Activated B cell treated with CpG ODN at 0.5 μM for 24 hours (primary cell): ENCODE results near the gene WWOX. TPM values are rescaled to one million over a fixed set of nuclear protein-coding genes. Genes with fewer than 3 reads are reported as not detected.
A peak's percentile ranks its signal among the peaks of the same experiment; 100 is the strongest.

Source experiments
- ATAC-seq: fragments of 200-7000 bp; cut with Tn5 transposase; one replicate; pipeline ENCODE4 v1.10.0; 2021; ENCODE audit warnings: low read depth, mild to moderate bottlenecking, moderate library complexity
- CTCF ChIA-PET: fragments of 350-600 bp; sonication (Branson Sonifier 250); formaldehyde crosslinking; loops from one replicate; lab custom pipeline; 2021; ENCODE audit warnings: antibody characterized with exemption; lab: Charles Lee
- POLR2A ChIA-PET: fragments of 350-600 bp; sonication (Branson Sonifier 250); formaldehyde crosslinking; loops from one replicate; lab custom pipeline; 2021; ENCODE audit warnings: antibody characterized with exemption; lab: Charles Lee
- DNase-seq: peaks from one replicate; pipeline ENCODE4 v3.0.0; 2022
- H3K27ac Mint-ChIP-seq: one replicate; pipeline ENCODE4 v1.8.0; 2020; ENCODE audit warnings: mixed read lengths
- H3K27me3 Mint-ChIP-seq: one replicate; pipeline ENCODE4 v1.8.0; 2021; ENCODE audit warnings: mixed read lengths
- H3K36me3 Mint-ChIP-seq: one replicate; pipeline ENCODE4 v1.8.0; 2021; ENCODE audit warnings: low read depth, mixed read lengths
- H3K4me1 Mint-ChIP-seq: one replicate; pipeline ENCODE4 v1.8.0; 2021; ENCODE audit warnings: mixed read lengths
- H3K4me3 Mint-ChIP-seq: one replicate; pipeline ENCODE4 v1.8.0; 2020; ENCODE audit warnings: mild to moderate bottlenecking, mixed read lengths
- H3K9me3 Mint-ChIP-seq: one replicate; pipeline ENCODE4 v1.8.0; 2020; ENCODE audit warnings: mixed read lengths
- intact Hi-C: fragments of 100-400 bp; cut with micrococcal nuclease; formaldehyde crosslinking; loops from one replicate; pipeline ENCODE4 v1.15.1; 2024
- total RNA-seq: library from RNA; stranded (reverse); gene quantifications from 2 replicates; pipeline ENCODE4 v1.2.3, GENCODE V29; 2022
- TF ChIP-seq, protein P1 (sequence below): fragments of 200-600 bp; IDR thresholded peaks from one replicate; pipeline ENCODE4 v1.8.0; 2022; ENCODE audit warnings: antibody characterized with exemption, mild to moderate bottlenecking

The WWOX gene
- total RNA-seq, 1 donor from 2014 or later, result 22.6 TPM

DNA sequence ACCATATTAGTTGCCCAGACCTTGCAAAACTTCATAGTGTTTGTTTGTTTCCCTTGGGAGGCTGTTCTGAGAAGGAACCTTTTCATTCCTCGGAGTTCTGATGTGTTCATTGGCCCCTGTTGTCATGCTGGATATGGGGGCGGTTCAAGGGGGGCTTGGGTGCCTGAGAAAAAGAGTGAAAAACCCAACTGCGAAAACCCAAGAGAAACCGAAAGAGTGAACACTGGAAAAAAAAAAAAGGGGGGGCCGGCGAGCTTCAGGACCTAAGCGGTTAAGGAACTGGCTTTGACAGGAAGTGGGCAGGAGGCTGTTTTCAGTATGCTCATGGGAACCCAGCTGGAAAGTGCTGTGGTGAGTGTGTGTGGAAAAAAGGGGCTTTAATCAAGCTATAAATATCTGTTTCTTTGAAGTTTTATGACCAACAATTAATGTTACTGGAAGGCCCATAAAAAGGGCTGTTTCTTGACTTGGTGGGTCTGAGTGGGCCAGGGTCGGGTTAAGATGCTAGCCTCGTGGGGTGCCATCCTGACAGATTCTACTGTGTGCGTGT is 990.4 kb downstream of the WWOX start:
- peak overlapping the region; percentile 64 for H3K4me3 Mint-ChIP-seq
- CTCF ChIA-PET, result no interaction called here
- intact Hi-C loops, result loop anchor here (5.0 kb wide), 1 partner anchor 128 kb away; no protein-coding TSS in a partner anchor
- no peaks in the 10 kb centered on the region for H3K9me3 Mint-ChIP-seq
- POLR2A ChIA-PET, result no interaction called here
- H3K36me3 Mint-ChIP-seq, result no peaks in the 10 kb centered on the region
- H3K4me1 Mint-ChIP-seq, result peaks cover 44% of the 10 kb centered on the region
- DNase-seq (no peak), ATAC-seq (peak; percentile 49)
- peaks cover 4% of the 10 kb centered on the region for H3K27me3 Mint-ChIP-seq
- TF ChIP-seq, protein P1, sequence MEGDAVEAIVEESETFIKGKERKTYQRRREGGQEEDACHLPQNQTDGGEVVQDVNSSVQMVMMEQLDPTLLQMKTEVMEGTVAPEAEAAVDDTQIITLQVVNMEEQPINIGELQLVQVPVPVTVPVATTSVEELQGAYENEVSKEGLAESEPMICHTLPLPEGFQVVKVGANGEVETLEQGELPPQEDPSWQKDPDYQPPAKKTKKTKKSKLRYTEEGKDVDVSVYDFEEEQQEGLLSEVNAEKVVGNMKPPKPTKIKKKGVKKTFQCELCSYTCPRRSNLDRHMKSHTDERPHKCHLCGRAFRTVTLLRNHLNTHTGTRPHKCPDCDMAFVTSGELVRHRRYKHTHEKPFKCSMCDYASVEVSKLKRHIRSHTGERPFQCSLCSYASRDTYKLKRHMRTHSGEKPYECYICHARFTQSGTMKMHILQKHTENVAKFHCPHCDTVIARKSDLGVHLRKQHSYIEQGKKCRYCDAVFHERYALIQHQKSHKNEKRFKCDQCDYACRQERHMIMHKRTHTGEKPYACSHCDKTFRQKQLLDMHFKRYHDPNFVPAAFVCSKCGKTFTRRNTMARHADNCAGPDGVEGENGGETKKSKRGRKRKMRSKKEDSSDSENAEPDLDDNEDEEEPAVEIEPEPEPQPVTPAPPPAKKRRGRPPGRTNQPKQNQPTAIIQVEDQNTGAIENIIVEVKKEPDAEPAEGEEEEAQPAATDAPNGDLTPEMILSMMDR, result no peak
- H3K27ac Mint-ChIP-seq, result peak overlapping the region; percentile 24

DNA sequence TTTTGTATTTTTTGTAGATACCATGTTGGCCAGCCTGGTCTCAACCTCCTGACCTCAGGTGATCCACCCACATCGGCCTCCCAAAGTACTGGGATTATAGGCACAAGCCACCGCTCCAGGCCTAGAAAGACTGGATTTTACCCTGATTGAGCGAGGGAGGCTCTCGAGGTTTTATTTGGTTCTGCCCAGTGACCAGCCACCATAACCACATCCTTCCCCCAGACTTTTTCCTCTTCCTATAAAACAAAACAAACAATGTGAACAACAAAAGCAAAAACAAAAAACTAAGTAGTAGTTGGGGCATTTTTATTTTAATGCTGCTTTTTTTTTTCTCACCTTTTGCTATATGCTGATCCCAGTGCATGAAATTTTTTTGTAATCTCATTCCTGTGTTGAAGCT is 991.5 kb downstream of the WWOX start:
- intact Hi-C loops, result loop anchor here (5.0 kb wide), 1 partner anchor 129 kb away; no protein-coding TSS in a partner anchor
- CTCF ChIA-PET, result no interaction called here

DNA sequence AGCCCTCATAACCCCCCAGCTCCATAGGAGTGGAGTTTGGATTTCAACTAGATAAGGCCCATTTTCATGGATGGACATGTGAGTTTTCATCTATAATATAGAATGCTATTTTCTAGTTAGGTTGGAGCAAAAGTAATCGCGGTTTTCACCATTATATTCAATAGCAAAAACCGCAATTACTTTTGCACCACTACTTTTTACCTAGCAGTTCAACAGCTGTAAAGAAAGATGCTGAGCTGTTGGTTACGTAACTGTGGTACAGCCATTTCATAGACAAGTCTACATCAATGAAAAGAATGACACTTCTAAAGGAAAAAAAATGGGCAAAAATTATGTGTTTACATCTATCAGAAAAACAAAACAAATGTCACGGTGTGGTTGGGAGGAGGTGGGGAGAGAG is 993.4 kb downstream of the WWOX start:
- Mint-ChIP-seq H3K4me1 (peaks cover 48% of the 10 kb centered on the region), H3K4me3 (no peak overlapping the region), H3K36me3 (no peaks in the 10 kb centered on the region), H3K27me3 (peaks cover 15% of the 10 kb centered on the region), H3K27ac (no peak overlapping the region), H3K9me3 (no peaks in the 10 kb centered on the region)
- CTCF ChIA-PET, result no interaction called here
- intact Hi-C loops, result loop anchor here (2.0 to 5.0 kb wide), 2 partner anchors 14 to 131 kb away; no protein-coding TSS in a partner anchor
- TF ChIP-seq, protein P1, result no peak
- DNase-seq, result no peak
- ATAC-seq, result no peak
- POLR2A ChIA-PET, result no interaction called here

More for the DNA sequence above, 991.5 kb downstream of the WWOX start:
- H3K9me3 Mint-ChIP-seq, result no peaks in the 10 kb centered on the region
- TF ChIP-seq, protein P1, result no peak
- H3K36me3 Mint-ChIP-seq, result no peaks in the 10 kb centered on the region
- peaks cover 44% of the 10 kb centered on the region for H3K4me1 Mint-ChIP-seq
- peaks cover 5% of the 10 kb centered on the region for H3K27me3 Mint-ChIP-seq
- ATAC-seq, result no peak
- POLR2A ChIA-PET, result interaction anchor here (0.7 kb wide), 2 partner anchors 9 to 21 kb away, joined by 3 read pairs; no protein-coding TSS in a partner anchor
- H3K27ac Mint-ChIP-seq, result no peak overlapping the region
- no peak for DNase-seq
- H3K4me3 Mint-ChIP-seq, result peak overlapping the region; percentile 65

DNA sequence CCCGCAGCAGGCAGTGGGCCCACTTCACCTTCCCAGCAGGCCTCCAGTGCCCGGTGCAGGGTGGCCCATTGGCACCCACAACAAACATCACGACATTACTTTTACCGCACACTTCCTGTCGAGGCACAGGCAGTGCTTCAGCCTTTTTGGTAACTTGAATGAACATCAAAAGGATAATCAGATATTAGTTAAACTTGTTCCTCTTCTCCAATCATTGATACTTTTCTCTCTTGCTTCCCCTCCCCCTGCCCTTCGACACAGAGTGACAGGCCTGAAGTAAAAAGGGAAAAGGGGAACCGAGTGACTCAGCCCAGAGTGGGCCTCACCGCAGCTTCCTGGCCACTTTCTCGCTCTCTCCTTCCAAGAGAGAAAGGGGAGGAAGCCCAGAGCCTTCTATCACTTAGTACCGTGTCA is 994.1 kb downstream of the WWOX start:
- ChIA-PET CTCF (no interaction called here), POLR2A (no interaction called here)
- peak; percentile 66 for ATAC-seq
- Mint-ChIP-seq H3K9me3 (no peaks in the 10 kb centered on the region), H3K27ac (no peak overlapping the region), H3K27me3 (peaks cover 15% of the 10 kb centered on the region), H3K36me3 (no peaks in the 10 kb centered on the region), H3K4me1 (peaks cover 48% of the 10 kb centered on the region), H3K4me3 (peak overlapping the region; percentile 53)
- DNase-seq, result no peak
- intact Hi-C loops, result loop anchor here (2.0 to 5.0 kb wide), 2 partner anchors 13 to 131 kb away; no protein-coding TSS in a partner anchor
- TF ChIP-seq, protein P1, result no peak

DNA sequence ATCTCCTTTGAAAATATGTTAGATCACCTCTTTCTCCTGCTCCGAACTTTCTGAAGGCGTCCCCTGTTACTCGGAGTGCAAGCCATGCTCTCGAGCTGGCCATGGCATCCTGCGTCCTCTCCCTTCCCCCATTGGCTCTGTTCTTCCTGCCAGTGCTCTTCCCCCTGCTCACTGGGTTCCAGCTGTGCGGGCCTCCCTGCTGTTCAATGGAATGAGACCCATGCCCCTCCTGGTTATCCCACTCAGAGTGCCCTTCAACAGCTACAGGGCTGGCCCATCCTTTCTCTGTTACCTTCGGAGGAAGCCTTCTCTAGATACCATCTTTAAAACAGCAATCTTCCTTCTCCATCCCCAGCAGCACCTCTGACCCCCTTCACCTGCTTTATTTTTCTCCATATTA is 996.8 kb downstream of the WWOX start:
- Mint-ChIP-seq H3K27me3 (peaks cover 18% of the 10 kb centered on the region), H3K9me3 (no peaks in the 10 kb centered on the region), H3K36me3 (no peaks in the 10 kb centered on the region), H3K4me1 (peaks cover 25% of the 10 kb centered on the region), H3K27ac (no peak overlapping the region), H3K4me3 (no peak overlapping the region)
- no peak for DNase-seq
- TF ChIP-seq, protein P1, result no peak
- ATAC-seq, result no peak
- intact Hi-C loops, result no loop called here
- ChIA-PET CTCF (no interaction called here), POLR2A (no interaction called here)
